H9 (cell line): ENCODE results near the gene GPR157. TPM values are rescaled to one million over a fixed set of nuclear protein-coding genes. Genes with fewer than 3 reads are reported as not detected.

Source experiments
- DNase-seq: peaks from one replicate; pipeline ENCODE4 v3.0.0-alpha.2; 2017
- H2AFZ ChIP-seq: one replicate; pipeline ENCODE4 v1.6.1; 2013; ENCODE audit warnings: mild to moderate bottlenecking, low read length, control low read depth, moderate library complexity
- H2AK5ac ChIP-seq: 2 replicates; pipeline ENCODE4 v1.6.1; 2013; ENCODE audit warnings: low read length, control low read depth, mixed read lengths; ENCODE audit not compliant: insufficient read length
- H2BK120ac ChIP-seq: one replicate; pipeline ENCODE4 v1.6.1; 2013; ENCODE audit warnings: low read depth, mild to moderate bottlenecking, low read length, control low read depth, inconsistent platforms; ENCODE audit not compliant: poor library complexity, severe bottlenecking
- H2BK12ac ChIP-seq: 2 replicates; pipeline ENCODE4 v1.6.1; 2013; ENCODE audit warnings: low read length, control low read depth, mixed read lengths, low read depth; ENCODE audit not compliant: insufficient read length
- H2BK15ac ChIP-seq: 2 replicates; pipeline ENCODE4 v1.6.1; 2013; ENCODE audit warnings: low read depth, low read length, control low read depth
- H2BK20ac ChIP-seq: one replicate; pipeline ENCODE4 v1.6.1; 2013; ENCODE audit warnings: low read depth, mild to moderate bottlenecking, low read length, control low read depth, inconsistent platforms; ENCODE audit not compliant: poor library complexity, severe bottlenecking
- H2BK5ac ChIP-seq: 2 replicates; pipeline ENCODE4 v1.6.1; 2013; ENCODE audit warnings: low read length, control low read depth, mixed read lengths; ENCODE audit not compliant: insufficient read length
- H3K14ac ChIP-seq: 2 replicates; pipeline ENCODE4 v1.6.1; 2013; ENCODE audit warnings: low read length, control low read depth; ENCODE audit not compliant: insufficient read depth
- H3K18ac ChIP-seq: 2 replicates; pipeline ENCODE4 v1.6.1; 2013; ENCODE audit warnings: low read depth, mild to moderate bottlenecking, mixed read lengths, low read length, control low read depth; ENCODE audit not compliant: insufficient read length
- H3K23ac ChIP-seq: 2 replicates; pipeline ENCODE4 v1.6.1; 2013; ENCODE audit warnings: low read length, control low read depth, mixed read lengths, low read depth; ENCODE audit not compliant: insufficient read length
- H3K23me2 ChIP-seq: 2 replicates; pipeline ENCODE4 v1.6.1; 2013; ENCODE audit warnings: low read depth, mild to moderate bottlenecking, mixed read lengths, low read length, control low read depth; ENCODE audit not compliant: insufficient read length, poor library complexity, severe bottlenecking
- H3K27ac ChIP-seq: 2 replicates; pipeline ENCODE4 v1.5.1; 2013; ENCODE audit warnings: low read length, control low read depth, mixed read lengths, low read depth; ENCODE audit not compliant: insufficient read length
- H3K27me3 ChIP-seq: 2 replicates; pipeline ENCODE4 v1.6.1; 2013; ENCODE audit warnings: low read length, control low read depth, inconsistent platforms; ENCODE audit not compliant: insufficient read depth
- H3K4ac ChIP-seq: 2 replicates; pipeline ENCODE4 v1.6.1; 2013; ENCODE audit warnings: low read depth, mild to moderate bottlenecking, control low read depth, inconsistent platforms, low read length, moderate library complexity
- H3K4me1 ChIP-seq: 2 replicates; pipeline ENCODE4 v1.6.1; 2013; ENCODE audit warnings: low read length, control low read depth, inconsistent platforms; ENCODE audit not compliant: insufficient read depth
- H3K4me2 ChIP-seq: 2 replicates; pipeline ENCODE4 v1.6.1; 2013; ENCODE audit warnings: low read length, control low read depth, mixed read lengths; ENCODE audit not compliant: insufficient read length, insufficient read depth
- H3K56ac ChIP-seq: 2 replicates; pipeline ENCODE4 v1.6.1; 2013; ENCODE audit warnings: low read depth, mild to moderate bottlenecking, mixed read lengths, low read length, control low read depth; ENCODE audit not compliant: insufficient read length
- H3K79me1 ChIP-seq: 2 replicates; pipeline ENCODE4 v1.6.1; 2013; ENCODE audit warnings: low read depth, mild to moderate bottlenecking, moderate library complexity, low read length, control low read depth, inconsistent platforms; ENCODE audit not compliant: insufficient read depth, poor library complexity, severe bottlenecking
- H3K79me2 ChIP-seq: 2 replicates; pipeline ENCODE4 v1.6.1; 2013; ENCODE audit warnings: low read length, control low read depth, inconsistent platforms; ENCODE audit not compliant: insufficient read depth
- H3K9ac ChIP-seq: 2 replicates; pipeline ENCODE4 v1.6.1; 2013; ENCODE audit warnings: low read length, control low read depth, mixed read lengths; ENCODE audit not compliant: insufficient read length; ENCODE audit errors: extremely low read depth
- H3K9me3 ChIP-seq: one replicate; pipeline ENCODE4 v1.6.1; 2013; ENCODE audit warnings: low read depth, low read length, inconsistent platforms; ENCODE audit not compliant: control insufficient read depth
- H3T11ph ChIP-seq: one replicate; pipeline ENCODE4 v1.6.1; 2013; ENCODE audit warnings: mild to moderate bottlenecking, low read length, control low read depth, inconsistent platforms
- H4K20me1 ChIP-seq: one replicate; pipeline ENCODE4 v1.6.1; 2013; ENCODE audit not compliant: control insufficient read depth, insufficient read length, insufficient read depth
- H4K5ac ChIP-seq: 2 replicates; pipeline ENCODE4 v1.6.1; 2013; ENCODE audit warnings: low read depth, mild to moderate bottlenecking, mixed read lengths, low read length, control low read depth; ENCODE audit not compliant: insufficient read length
- H4K8ac ChIP-seq: replicated peaks from 2 replicates; pipeline ENCODE4 v1.6.1; 2013; ENCODE audit warnings: low read length, control low read depth, mixed read lengths, low read depth; ENCODE audit not compliant: insufficient read length
- H4K91ac ChIP-seq: 2 replicates; pipeline ENCODE4 v1.6.1; 2013; ENCODE audit warnings: low read depth, mild to moderate bottlenecking, moderate library complexity, mixed read lengths, low read length, control low read depth; ENCODE audit not compliant: insufficient read length
- H3K27ac Mint-ChIP-seq, 3 experiments: 2 replicates in 2 of 3; 3 replicates in 1 of 3; pipeline ENCODE4 v1.8.0; 2020 to 2021; ENCODE audit warnings: mixed read lengths in 3 of 3, mild to moderate bottlenecking in 1 of 3, moderate library complexity in 1 of 3
- H3K27me3 Mint-ChIP-seq: 2 replicates; pipeline ENCODE4 v1.8.0; 2021; ENCODE audit warnings: low read depth, mild to moderate bottlenecking, moderate library complexity, mixed read lengths
- H3K36me3 Mint-ChIP-seq, 3 experiments: 2 replicates in 2 of 3; 3 replicates in 1 of 3; pipeline ENCODE4 v1.8.0; 2020 to 2021; ENCODE audit warnings: low read depth in 3 of 3, mixed read lengths in 3 of 3; ENCODE audit not compliant: insufficient read depth in 1 of 3
- H3K4me1 Mint-ChIP-seq, 2 experiments: 2 replicates each; pipeline ENCODE4 v1.8.0; 2020; ENCODE audit warnings: mixed read lengths in 2 of 2
- H3K4me3 Mint-ChIP-seq, 2 experiments: 2 replicates in 1 of 2; 3 replicates in 1 of 2; pipeline ENCODE4 v1.8.0; 2020 to 2021; ENCODE audit warnings: mild to moderate bottlenecking in 2 of 2, mixed read lengths in 2 of 2, moderate library complexity in 1 of 2
- H3K9me3 Mint-ChIP-seq, 2 experiments: 2 replicates in 1 of 2; 3 replicates in 1 of 2; pipeline ENCODE4 v1.8.0; 2020; ENCODE audit warnings: mild to moderate bottlenecking in 2 of 2, mixed read lengths in 2 of 2, moderate library complexity in 1 of 2
- WGBS: extraction: QIAGEN DNeasy Blood & Tissue Kit; methylation state at CpG from one replicate; pipeline ENCODE4 v1.1.7; 2013; ENCODE audit warnings: missing lambda C conversion rate, low lambda C conversion rate, mixed read lengths; ENCODE audit not compliant: insufficient read length; ENCODE audit errors: extremely low coverage; 5-methylcytosine and 5-hydroxymethylcytosine counted together
- long read RNA-seq: library from polyadenylated mRNA; unstranded; transcript quantifications from one replicate; pipeline ENCODE4 v2.0.0, GENCODE V29; 2020
- total RNA-seq: library from RNA; stranded (reverse); gene quantifications from 2 replicates; pipeline ENCODE4 v1.2.1, GENCODE V29; 2021
- TF ChIP-seq, protein P1 (sequence below): fragments of 200-600 bp; sonication (generic); conservative IDR thresholded peaks from 3 replicates; pipeline ENCODE4 v1.8.0; 2021; ENCODE audit warnings: antibody characterized with exemption, mild to moderate bottlenecking

Gene GPR157, protein sequence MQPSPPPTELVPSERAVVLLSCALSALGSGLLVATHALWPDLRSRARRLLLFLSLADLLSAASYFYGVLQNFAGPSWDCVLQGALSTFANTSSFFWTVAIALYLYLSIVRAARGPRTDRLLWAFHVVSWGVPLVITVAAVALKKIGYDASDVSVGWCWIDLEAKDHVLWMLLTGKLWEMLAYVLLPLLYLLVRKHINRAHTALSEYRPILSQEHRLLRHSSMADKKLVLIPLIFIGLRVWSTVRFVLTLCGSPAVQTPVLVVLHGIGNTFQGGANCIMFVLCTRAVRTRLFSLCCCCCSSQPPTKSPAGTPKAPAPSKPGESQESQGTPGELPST
- total RNA-seq, result 3.8 and 4.1 TPM in 2 replicates
- long read RNA-seq, result 0 reads

DNA sequence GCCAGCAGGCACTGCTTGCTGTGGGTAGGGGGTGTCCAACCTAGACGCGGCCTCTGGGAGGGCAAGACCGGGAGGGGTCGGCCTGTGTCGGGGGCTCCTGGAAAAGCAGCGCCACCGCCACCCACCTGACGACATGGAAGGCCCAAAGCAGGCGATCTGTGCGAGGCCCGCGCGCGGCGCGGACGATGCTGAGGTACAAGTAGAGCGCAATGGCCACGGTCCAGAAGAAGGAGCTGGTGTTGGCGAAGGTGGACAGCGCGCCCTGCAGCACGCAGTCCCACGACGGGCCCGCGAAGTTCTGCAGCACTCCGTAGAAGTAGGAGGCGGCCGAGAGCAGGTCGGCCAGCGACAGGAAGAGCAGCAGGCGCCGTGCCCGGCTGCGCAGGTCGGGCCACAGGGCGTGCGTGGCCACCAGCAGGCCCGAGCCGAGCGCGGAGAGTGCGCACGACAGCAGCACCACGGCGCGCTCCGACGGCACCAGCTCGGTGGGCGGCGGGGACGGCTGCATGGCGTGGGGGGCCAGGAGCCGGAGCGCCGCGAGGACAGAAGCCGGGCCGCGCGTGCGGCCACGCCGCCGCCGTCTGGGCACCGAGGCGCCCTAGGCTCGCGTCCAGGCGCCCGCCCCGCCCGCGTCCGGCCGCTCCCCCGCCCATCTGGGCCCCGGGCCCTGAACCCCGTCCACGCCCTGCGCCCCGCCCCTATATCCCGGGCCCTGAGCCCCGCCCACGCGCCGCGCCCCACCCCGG lies at the start of gene GPR157:
TSS of gene GPR157 (minus strand) at position 583 of the 746 bp plus-strand sequence. CDS start at position 508, 75 bp downstream.
- H3K4me3 Mint-ChIP-seq, result peak within 1 kb of the TSS; percentile 76 to 93
- Histone ChIP-seq H2BK120ac (no peak within 1 kb of the TSS), H2BK20ac (no peak within 1 kb of the TSS), H3K4ac (no peak within 1 kb of the TSS), H3K4me2 (peak within 1 kb of the TSS; percentile 47), H3K23me2 (peaks cover 5% of the 10 kb centered on the region), H3K9me3 (no peaks in the 10 kb centered on the region), H3T11ph (no peak within 1 kb of the TSS), H4K5ac (no peak within 1 kb of the TSS), H3K27me3 (no peaks in the 10 kb centered on the region), H2BK15ac (no peak within 1 kb of the TSS), H2BK12ac (no peak within 1 kb of the TSS), H3K14ac (no peak within 1 kb of the TSS), H4K91ac (no peak within 1 kb of the TSS), H3K23ac (no peak within 1 kb of the TSS), H3K79me1 (no peaks in the 10 kb centered on the region), H2AK5ac (no peak within 1 kb of the TSS), H3K9ac (no peak within 1 kb of the TSS), H4K20me1 (no peaks in the 10 kb centered on the region), H3K79me2 (no peaks in the 10 kb centered on the region), H2BK5ac (no peak within 1 kb of the TSS), H3K18ac (no peak within 1 kb of the TSS), H4K8ac (no peak within 1 kb of the TSS), H3K56ac (no peak within 1 kb of the TSS), H3K4me1 (no peaks in the 10 kb centered on the region), H2AFZ (no peak within 1 kb of the TSS), H3K27ac (no peak within 1 kb of the TSS)
- H3K4me1 Mint-ChIP-seq, result peaks cover 12 to 15% of the 10 kb centered on the region in 2 experiments
- TF ChIP-seq, protein P1, sequence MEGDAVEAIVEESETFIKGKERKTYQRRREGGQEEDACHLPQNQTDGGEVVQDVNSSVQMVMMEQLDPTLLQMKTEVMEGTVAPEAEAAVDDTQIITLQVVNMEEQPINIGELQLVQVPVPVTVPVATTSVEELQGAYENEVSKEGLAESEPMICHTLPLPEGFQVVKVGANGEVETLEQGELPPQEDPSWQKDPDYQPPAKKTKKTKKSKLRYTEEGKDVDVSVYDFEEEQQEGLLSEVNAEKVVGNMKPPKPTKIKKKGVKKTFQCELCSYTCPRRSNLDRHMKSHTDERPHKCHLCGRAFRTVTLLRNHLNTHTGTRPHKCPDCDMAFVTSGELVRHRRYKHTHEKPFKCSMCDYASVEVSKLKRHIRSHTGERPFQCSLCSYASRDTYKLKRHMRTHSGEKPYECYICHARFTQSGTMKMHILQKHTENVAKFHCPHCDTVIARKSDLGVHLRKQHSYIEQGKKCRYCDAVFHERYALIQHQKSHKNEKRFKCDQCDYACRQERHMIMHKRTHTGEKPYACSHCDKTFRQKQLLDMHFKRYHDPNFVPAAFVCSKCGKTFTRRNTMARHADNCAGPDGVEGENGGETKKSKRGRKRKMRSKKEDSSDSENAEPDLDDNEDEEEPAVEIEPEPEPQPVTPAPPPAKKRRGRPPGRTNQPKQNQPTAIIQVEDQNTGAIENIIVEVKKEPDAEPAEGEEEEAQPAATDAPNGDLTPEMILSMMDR, result no peak
- no peaks in the 10 kb centered on the region for H3K36me3 Mint-ChIP-seq
- DNase-seq, result peak; percentile 67
- no peaks in the 10 kb centered on the region for H3K9me3 Mint-ChIP-seq
- H3K27me3 Mint-ChIP-seq, result peaks cover 23% of the 10 kb centered on the region
- H3K27ac Mint-ChIP-seq, result no peak within 1 kb of the TSS
- no CpG with 5 or more reads among the region's 92 CpGs for WGBS
